Measurements from ENCODE around the gene SPAM1. TPM values are rescaled to one million over a fixed set of nuclear protein-coding genes. Genes with fewer than 3 reads are reported as not detected.

Gene SPAM1
- total RNA-seq, 1 experiment from 2014 or later: not detected

GRCh38 chr7:123979876-123980275 lies 54.8 kb downstream of the SPAM1 start:
- TF ChIP-seq ZSCAN18 (CRISPR knock-in tag; IDR thresholded peaks at IDR 0.05): no peak
- TF ChIP-seq ESRRA (CRISPR knock-in tag; IDR thresholded peaks at IDR 0.05; ENCODE audit: borderline replicate concordance): no peak
- TF ChIP-seq E2F4 (CRISPR knock-in tag; IDR thresholded peaks at IDR 0.05; ENCODE audit: borderline replicate concordance, low read depth): no peak
- TF ChIP-seq E2F5 (CRISPR knock-in tag; IDR thresholded peaks at IDR 0.05): no peak
- TF ChIP-seq ZBTB43 (CRISPR knock-in tag; IDR thresholded peaks at IDR 0.05): no peak
- TF ChIP-seq OVOL2 (CRISPR knock-in tag; IDR thresholded peaks at IDR 0.05; ENCODE audit: borderline replicate concordance): no peak
- peaks cover 4% of the 10 kb centered on the region for H3K4me1 Mint-ChIP-seq
- no peak for ATAC-seq
- no peak overlapping the region for H3K4me3 Mint-ChIP-seq
- peaks cover 24% of the 10 kb centered on the region for H3K9me3 Mint-ChIP-seq
- H3K36me3 Mint-ChIP-seq: peaks cover 14% of the 10 kb centered on the region
- no peak for DNase-seq (ENCODE audit: low spot score)
- H3K27ac Mint-ChIP-seq: no peak overlapping the region
- CTCF ChIA-PET: no interaction called here
- H3K27me3 Mint-ChIP-seq (ENCODE audit: low read depth): no peaks in the 10 kb centered on the region
- POLR2A ChIA-PET: no interaction called here

GRCh38 chr7:123987445-123987844 lies 62.4 kb downstream of the SPAM1 start:
- peaks cover 8% of the 10 kb centered on the region; the same call in 1 of the 2 replicates for H3K36me3 Mint-ChIP-seq
- H3K27me3 Mint-ChIP-seq (ENCODE audit: low read depth): no peaks in the 10 kb centered on the region
- peaks cover 14% of the 10 kb centered on the region for H3K9me3 Mint-ChIP-seq
- peaks cover 6% of the 10 kb centered on the region for H3K4me1 Mint-ChIP-seq
- ChIA-PET POLR2A (no interaction called here), CTCF (no interaction called here)
- DNase-seq (ENCODE audit: low spot score) (no peak), ATAC-seq (no peak)
- TF ChIP-seq ZNF219 (CRISPR knock-in tag; IDR thresholded peaks at IDR 0.05; ENCODE audit: borderline replicate concordance) (no peak), CREB1 (CRISPR knock-in tag; IDR thresholded peaks at IDR 0.05) (no peak), ZNF396 (CRISPR knock-in tag; IDR thresholded peaks at IDR 0.05; ENCODE audit: borderline replicate concordance) (no peak), HMGA2 (CRISPR knock-in tag; IDR thresholded peaks at IDR 0.05) (no peak), GRHL2 (CRISPR knock-in tag; IDR thresholded peaks at IDR 0.05; ENCODE audit: insufficient replicate concordance, severe bottlenecking) (no peak), ATF6 (CRISPR knock-in tag; IDR thresholded peaks at IDR 0.05) (no peak), RELA (CRISPR knock-in tag; IDR thresholded peaks at IDR 0.05; ENCODE audit: borderline replicate concordance) (no peak), PREB (CRISPR knock-in tag; IDR thresholded peaks at IDR 0.05; ENCODE audit: borderline replicate concordance) (no peak), ETV6 (CRISPR knock-in tag; IDR thresholded peaks at IDR 0.05) (no peak)
- H3K27ac Mint-ChIP-seq: no peak overlapping the region
- H3K4me3 Mint-ChIP-seq: no peak overlapping the region

Data from WTC11 (cell line).